Right lobe of liver (tissue), 4 donors: ENCODE results near the gene GPR39.

Experiments
- CTCF ChIP-seq, 4 donors: fragments of 200-600 bp in 3 of 4; fragments of 450-650 bp in 1 of 4; IDR thresholded peaks; one replicate each; pipeline versions ENCODE4 v1.5.1 to v1.8.0; 2016 to 2022; ENCODE audit warnings: antibody characterized with exemption in 4 of 4, mild to moderate bottlenecking in 2 of 4
- POLR2A ChIP-seq: fragments of 450-650 bp; IDR thresholded peaks from one replicate; pipeline ENCODE4 v1.6.1; 2017; ENCODE audit warnings: antibody characterized with exemption, mild to moderate bottlenecking
- donor health status: DM: no; HTN: no; CAD: no.
- donor health status: DM: no; HTN: no; CAD: no.
- donor health status: DM: no; HTN: yes; CAD: no.

GRCh38 chr2:132667706-132668105 is 251.1 kb downstream of the GPR39 start:
- no peak for TF ChIP-seq CTCF (IDR thresholded peaks at IDR 0.05)
- TF ChIP-seq POLR2A = no peak
